IMR-90 (cell line): ENCODE measurements around the gene MAP3K19.

Experiments used
- MAZ ChIP-seq: IDR thresholded peaks from 2 replicates; pipeline ENCODE4 v1.6.1; 2012; ENCODE audit warnings: low read depth, mild to moderate bottlenecking, low read length, improper control_type of control experiment, moderate library complexity, borderline replicate concordance
- POLR2A ChIP-seq: IDR thresholded peaks from 2 replicates; pipeline ENCODE4 v1.6.1; 2012; ENCODE audit warnings: mild to moderate bottlenecking, low read depth, low read length
- SMC3 ChIP-seq: fragments of 150-350 bp; IDR thresholded peaks from 2 replicates; pipeline ENCODE4 v1.6.1; 2016; ENCODE audit warnings: low read depth, mild to moderate bottlenecking, antibody characterized with exemption, low read length, moderate library complexity

DNA sequence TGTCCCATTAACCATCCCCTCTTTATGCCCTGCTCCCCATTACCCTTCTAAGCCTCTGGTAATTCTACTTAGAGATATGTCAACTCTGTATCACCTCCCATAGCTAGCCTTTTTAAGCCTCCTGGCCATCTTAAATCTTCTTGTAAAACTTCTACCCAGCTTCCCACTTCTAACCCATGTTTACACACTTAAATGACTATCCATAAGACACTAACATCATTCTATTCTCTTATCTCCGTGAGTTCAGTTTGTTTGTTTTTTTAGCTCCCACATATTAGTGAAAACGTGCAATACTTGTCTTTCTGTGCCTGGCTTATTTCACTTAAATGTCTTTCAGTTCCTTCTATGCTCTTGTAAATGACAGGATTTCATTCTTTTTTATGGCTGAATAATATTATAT lies 47.3 kb upstream of the MAP3K19 start:
- no peak for TF ChIP-seq POLR2A
- TF ChIP-seq SMC3: no peak
- no peak for TF ChIP-seq MAZ
